B cell (primary cell): ENCODE results near the gene IER5L. TPM values are rescaled to one million over a fixed set of nuclear protein-coding genes. Genes with fewer than 3 reads are reported as not detected.

Source experiments
- ATAC-seq: fragments of 200-7000 bp; cut with Tn5 transposase; one replicate; pipeline ENCODE4 v1.10.0; 2021; ENCODE audit warnings: low read depth, mild to moderate bottlenecking, moderate number of reproducible peaks, moderate library complexity
- CTCF ChIA-PET: fragments of 350-600 bp; sonication (Branson Sonifier 250); formaldehyde crosslinking; loops from one replicate; lab custom pipeline; 2021; ENCODE audit warnings: antibody characterized with exemption, inconsistent platforms; lab: Charles Lee
- POLR2A ChIA-PET: fragments of 350-600 bp; sonication (Branson Sonifier 250); formaldehyde crosslinking; loops from one replicate; lab custom pipeline; 2021; ENCODE audit warnings: antibody characterized with exemption; lab: Charles Lee
- DNase-seq: peaks from one replicate; pipeline ENCODE4 v3.0.0; 2013
- H2AFZ ChIP-seq: 2 replicates; pipeline ENCODE4 v1.6.1; 2012; ENCODE audit warnings: mild to moderate bottlenecking, low read depth, low read length; ENCODE audit not compliant: insufficient read depth, poor library complexity, severe bottlenecking
- H3K27ac ChIP-seq, 2 donors: 1 replicate in 1 of 2; 2 replicates in 1 of 2; pipeline ENCODE4 v1.5.1; 2012 to 2013; ENCODE audit warnings: low read length in 2 of 2, mild to moderate bottlenecking in 2 of 2, moderate library complexity in 1 of 2
- H3K27me3 ChIP-seq, 4 experiments: fragments of 200-600 bp in 1 of 4; sonication (generic) in 1 of 4; replicated peaks in 1 of 4; 1 replicate in 2 of 4; 2 replicates in 2 of 4; pipeline versions ENCODE4 v1.6.1 to v1.7.0; 2013 to 2016; ENCODE audit warnings: low read length in 3 of 4, mild to moderate bottlenecking in 2 of 4, mixed read lengths in 1 of 4, moderate library complexity in 1 of 4; ENCODE audit not compliant: insufficient read depth in 4 of 4, control insufficient read depth in 3 of 4; ENCODE audit errors: control extremely low read depth in 1 of 4
- H3K36me3 ChIP-seq, 2 experiments: replicated peaks in 1 of 2; 1 replicate in 1 of 2; 2 replicates in 1 of 2; pipeline versions ENCODE4 v1.6.1 to v1.7.1; 2013; ENCODE audit warnings: low read length in 1 of 2; ENCODE audit not compliant: insufficient read depth in 2 of 2, control insufficient read depth in 1 of 2; ENCODE audit errors: control extremely low read depth in 1 of 2, extremely low read depth in 1 of 2
- H3K4me1 ChIP-seq, 2 donors: fragments of 200-600 bp in 1 of 2; sonication (generic) in 1 of 2; 1 replicate in 1 of 2; 2 replicates in 1 of 2; pipeline versions ENCODE4 v1.5.1 to v1.6.1; 2013 to 2017; ENCODE audit warnings: low read length in 2 of 2; ENCODE audit not compliant: control insufficient read depth in 2 of 2, insufficient read depth in 2 of 2
- H3K4me2 ChIP-seq: replicated peaks from 2 replicates; pipeline ENCODE3; 2012; ENCODE audit warnings: mild to moderate bottlenecking, low read depth, low read length; ENCODE audit not compliant: poor library complexity, severe bottlenecking
- H3K4me3 ChIP-seq, 5 experiments: fragments of 200-600 bp in 1 of 5; sonication (generic) in 1 of 5; 1 replicate in 3 of 5; 2 replicates in 2 of 5; pipeline versions ENCODE4 v1.5.1 to v1.7.0; 2011 to 2016; ENCODE audit warnings: low read length in 4 of 5, mild to moderate bottlenecking in 4 of 5, low read depth in 2 of 5, control low read depth in 1 of 5, moderate library complexity in 1 of 5; ENCODE audit not compliant: insufficient read depth in 1 of 5; ENCODE audit errors: control extremely low read depth in 1 of 5, extremely low read depth in 1 of 5
- H3K79me2 ChIP-seq: fragments of 200-600 bp; sonication (generic); one replicate; pipeline ENCODE4 v1.6.0; 2016; ENCODE audit warnings: low read length; ENCODE audit not compliant: control insufficient read depth, insufficient read depth
- H3K9ac ChIP-seq: fragments of 200-600 bp; sonication (generic); 2 replicates; pipeline ENCODE4 v1.6.1; 2017; ENCODE audit warnings: mild to moderate bottlenecking, low read length, moderate library complexity
- H3K9me3 ChIP-seq, 3 donors: one replicate each; pipeline versions ENCODE4 v1.6.1 to v1.7.1; 2013; ENCODE audit warnings: low read length in 2 of 3; ENCODE audit not compliant: control insufficient read depth in 2 of 3, insufficient read depth in 1 of 3; ENCODE audit errors: control extremely low read depth in 1 of 3
- H4K20me1 ChIP-seq: 2 replicates; pipeline ENCODE4 v1.6.0; 2012; ENCODE audit warnings: mild to moderate bottlenecking, low read length; ENCODE audit not compliant: insufficient read depth, control insufficient read depth, poor library complexity, severe bottlenecking
- H3K27ac Mint-ChIP-seq: one replicate; pipeline ENCODE4 v1.8.0; 2021; ENCODE audit warnings: mixed read lengths
- H3K27me3 Mint-ChIP-seq: one replicate; pipeline ENCODE4 v1.8.0; 2021; ENCODE audit warnings: mixed read lengths
- H3K4me1 Mint-ChIP-seq: one replicate; pipeline ENCODE4 v1.8.0; 2021; ENCODE audit warnings: mixed read lengths
- H3K4me3 Mint-ChIP-seq: one replicate; pipeline ENCODE4 v1.8.0; 2021; ENCODE audit warnings: mixed read lengths
- H3K9me3 Mint-ChIP-seq: one replicate; pipeline ENCODE4 v1.8.0; 2022; ENCODE audit warnings: mixed read lengths; ENCODE audit not compliant: insufficient read depth
- CTCF ChIP-seq: fragments of 200-600 bp; IDR thresholded peaks from one replicate; pipeline ENCODE4 v1.8.0; 2022; ENCODE audit warnings: antibody characterized with exemption, mild to moderate bottlenecking
- EZH2 ChIP-seq: IDR thresholded peaks from 2 replicates; pipeline ENCODE4 v1.6.1; 2012; ENCODE audit warnings: borderline replicate concordance, low read depth, mild to moderate bottlenecking, moderate library complexity, low read length; ENCODE audit not compliant: insufficient read depth, poor library complexity, severe bottlenecking
- WGBS: methylation state at CpG from one replicate; pipeline ENCODE4 v1.1.5; 2013; ENCODE audit warnings: missing lambda C conversion rate; ENCODE audit not compliant: insufficient coverage; 5-methylcytosine and 5-hydroxymethylcytosine counted together
- intact Hi-C: fragments of 100-400 bp; cut with micrococcal nuclease; formaldehyde crosslinking; loops from one replicate; pipeline ENCODE4 v1.10.0; 2022
- polyA plus RNA-seq: library from polyadenylated mRNA; depleted of rRNA; stranded (reverse); fragments of >200 nt; gene quantifications from 2 replicates; pipeline ENCODE4 v1.2.3, GENCODE V29; 2012
- total RNA-seq, 2 donors: library from RNA; stranded (reverse); fragments of 120-200 nt in 1 of 2; gene quantifications; 1 replicate in 1 of 2; 2 replicates in 1 of 2; pipeline versions ENCODE4 v1.2.3 to v1.2.4, GENCODE V29; 2013 to 2022

The IER5L gene
- total and polyA plus RNA-seq, 2 donors (not counting 1 experiment from before 2014, with no cell fraction given) = 1.5 to 12.9 TPM

DNA sequence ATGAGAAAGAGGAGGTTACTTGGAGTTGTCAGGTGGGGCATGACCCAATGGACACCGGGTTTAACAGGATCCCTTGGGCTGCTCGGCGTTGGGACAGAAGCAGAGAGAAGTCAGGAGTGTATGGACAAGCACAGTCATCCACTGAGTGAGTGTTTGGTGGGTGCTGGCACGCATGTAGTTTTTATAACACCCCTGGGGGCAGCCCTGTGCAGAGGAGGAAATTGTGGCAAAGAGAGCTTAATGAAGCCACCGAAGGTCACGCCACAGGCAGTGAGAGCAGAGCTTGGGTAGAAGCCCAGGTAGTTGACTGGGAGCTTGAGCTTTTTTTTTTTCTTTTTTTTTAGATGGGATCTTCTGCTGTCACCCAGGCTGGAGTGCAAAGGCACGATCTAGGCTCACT is 43.2 kb upstream of the IER5L start:
- Histone ChIP-seq H3K9ac (no peak overlapping the region), H4K20me1 (no peaks in the 10 kb centered on the region), H2AFZ (no peak overlapping the region), H3K4me1 (peaks cover 0 to 8% of the 10 kb centered on the region in 2 donors), H3K79me2 (no peaks in the 10 kb centered on the region), H3K36me3 (no peaks in the 10 kb centered on the region), H3K27me3 (peaks cover 0 to 29% (median 0%) of the 10 kb centered on the region in 4 experiments), H3K4me3 (no peak overlapping the region), H3K27ac (no peak overlapping the region), H3K4me2 (no peak overlapping the region), H3K9me3 (no peaks in the 10 kb centered on the region)
- Mint-ChIP-seq H3K27ac (no peak overlapping the region), H3K9me3 (no peaks in the 10 kb centered on the region), H3K27me3 (peaks cover 35% of the 10 kb centered on the region), H3K4me1 (peaks cover 5% of the 10 kb centered on the region), H3K4me3 (no peak overlapping the region)
- ATAC-seq (no peak), DNase-seq (no peak)
- WGBS = 41% methylated on average over 7 of the region's 7 CpGs
- intact Hi-C loops = no loop called here
- CTCF ChIA-PET = interaction anchor here (1.3 to 1.5 kb wide), 3 partner anchors 47 to 390 kb away, joined by 3 to 5 read pairs (median 3); no protein-coding TSS in a partner anchor
- TF ChIP-seq EZH2 (no peak), CTCF (no peak)
- POLR2A ChIA-PET = interaction anchor here (0.6 kb wide), 1 partner anchor 80 kb away, joined by 3 read pairs; no protein-coding TSS in a partner anchor

GRCh38 chr9:129220771-129221170 is 42.7 kb upstream of the IER5L start:
- ChIA-PET CTCF (interaction anchor here (1.3 to 1.5 kb wide), 3 partner anchors 47 to 391 kb away, joined by 3 to 5 read pairs (median 3); no protein-coding TSS in a partner anchor), POLR2A (interaction anchor here (0.6 kb wide), 1 partner anchor 79 kb away, joined by 3 read pairs; no protein-coding TSS in a partner anchor)
- no peak for DNase-seq
- Histone ChIP-seq H3K9ac (no peak overlapping the region), H3K79me2 (no peaks in the 10 kb centered on the region), H3K4me1 (peaks cover 0 to 5% of the 10 kb centered on the region in 2 donors), H3K27me3 (peaks cover 0 to 25% (median 0%) of the 10 kb centered on the region in 4 experiments), H3K36me3 (no peaks in the 10 kb centered on the region), H3K4me2 (no peak overlapping the region), H3K4me3 (no peak overlapping the region), H3K27ac (no peak overlapping the region), H4K20me1 (no peaks in the 10 kb centered on the region), H3K9me3 (no peaks in the 10 kb centered on the region), H2AFZ (no peak overlapping the region)
- WGBS = 42% methylated on average over 6 of the region's 6 CpGs
- H3K9me3 Mint-ChIP-seq = no peaks in the 10 kb centered on the region
- TF ChIP-seq EZH2 (no peak), CTCF (no peak)
- no peak overlapping the region for H3K27ac Mint-ChIP-seq
- H3K4me3 Mint-ChIP-seq = no peak overlapping the region
- H3K4me1 Mint-ChIP-seq = peaks cover 5% of the 10 kb centered on the region
- ATAC-seq = no peak
- intact Hi-C loops = no loop called here
- H3K27me3 Mint-ChIP-seq = peaks cover 35% of the 10 kb centered on the region
